H1 (cell line): Measurements from ENCODE around the gene LMBR1. TPM values are rescaled to one million over a fixed set of nuclear protein-coding genes. Genes with fewer than 3 reads are reported as not detected.

ENCODE experiments used
- ATF2 ChIP-seq: IDR thresholded peaks from 2 replicates; pipeline ENCODE4 v1.6.1; 2012; ENCODE audit warnings: low read length, inconsistent platforms
- polyA plus RNA-seq, 7 experiments: library from polyadenylated mRNA; depleted of rRNA in 3 of 7; stranded (reverse) in 5 of 7; unstranded in 2 of 7; fragments of >200 nt in 5 of 7; fragments of 200-250 nt in 2 of 7; gene quantifications; 1 replicate in 5 of 7; 2 replicates in 1 of 7; 4 replicates in 1 of 7; pipeline versions ENCODE4 v1.2.1 to v1.2.3, GENCODE V29; 2011 to 2013; ENCODE audit warnings: missing spikeins in 2 of 7, mixed read lengths in 2 of 7
- total RNA-seq: library from RNA; stranded (reverse); fragmentation: NEBNext Ultra II Directional; extraction: Animal tissue kit (Norgen Biotek cat#: 25700); gene quantifications from 2 replicates; pipeline ENCODE4 v1.2.1, GENCODE V29; 2021

Gene LMBR1
- total and polyA plus RNA-seq, 2 of the 8 experiments (the other 6 are each of a cell fraction or from before 2014, with no cell fraction given): 15.1 to 70.4 TPM

- no peak for TF ChIP-seq ATF2
Measured at GRCh38 chr7:156676263-156676662, 216.7 kb downstream of the LMBR1 start (continued).
